Aorta (tissue), 5 donors: Measurements from ENCODE around the gene NSUN7. TPM values are rescaled to one million over a fixed set of nuclear protein-coding genes. Genes with fewer than 3 reads are reported as not detected.

Source experiments
- ATAC-seq: fragments of 200-7000 bp; cut with Tn5 transposase; one replicate; pipeline ENCODE4 v1.9.1; 2022; ENCODE audit warnings: moderate library complexity; ENCODE audit not compliant: low FRiP score
- DNase-seq, 2 donors: peaks; one replicate each; pipeline ENCODE4 v3.0.0-alpha.2; 2020
- H3K27ac ChIP-seq, 2 donors: one replicate each; pipeline ENCODE4 v1.5.1; 2013; ENCODE audit warnings: low read length in 2 of 2, mild to moderate bottlenecking in 2 of 2, moderate library complexity in 2 of 2, control low read depth in 1 of 2, inconsistent platforms in 1 of 2, low read depth in 1 of 2
- H3K27me3 ChIP-seq, 2 donors: one replicate each; pipeline ENCODE4 v1.6.1; 2013; ENCODE audit warnings: control low read depth in 1 of 2, low read length in 1 of 2, mild to moderate bottlenecking in 1 of 2, moderate library complexity in 1 of 2; ENCODE audit not compliant: insufficient read depth in 2 of 2, control insufficient read depth in 1 of 2
- H3K36me3 ChIP-seq, 2 donors: one replicate each; pipeline ENCODE4 v1.6.1; 2013; ENCODE audit warnings: control low read depth in 1 of 2, low read length in 1 of 2, mild to moderate bottlenecking in 1 of 2; ENCODE audit not compliant: insufficient read depth in 2 of 2, control insufficient read depth in 1 of 2
- H3K4me1 ChIP-seq, 2 donors: one replicate each; pipeline ENCODE4 v1.6.1; 2013; ENCODE audit warnings: low read length in 2 of 2, control low read depth in 1 of 2, mild to moderate bottlenecking in 1 of 2, moderate library complexity in 1 of 2; ENCODE audit not compliant: insufficient read depth in 2 of 2, control insufficient read depth in 1 of 2
- H3K4me3 ChIP-seq, 2 donors: one replicate each; pipeline ENCODE4 v1.5.1; 2013; ENCODE audit warnings: low read length in 2 of 2, control low read depth in 1 of 2, mild to moderate bottlenecking in 1 of 2
- H3K9me3 ChIP-seq: one replicate; pipeline ENCODE4 v1.6.1; 2013; ENCODE audit warnings: mild to moderate bottlenecking, low read length; ENCODE audit not compliant: control insufficient read depth
- WGBS, 2 donors: extraction: QIAGEN DNeasy Blood & Tissue Kit; methylation state at CpG; one replicate each; pipeline ENCODE4 v1.1.7; 2013; 5-methylcytosine and 5-hydroxymethylcytosine counted together
- intact Hi-C, 2 donors: fragments of 100-400 bp; cut with DNase I; formaldehyde crosslinking; loops; one replicate each; pipeline versions ENCODE4 v1.14.2 to v1.15.0; 2022
- polyA plus RNA-seq, 2 donors: library from polyadenylated mRNA; stranded (reverse); fragments of 200-250 nt; gene quantifications; one replicate each; pipeline ENCODE4 v1.2.3, GENCODE V29; 2013
- total RNA-seq, 2 donors: library from RNA; stranded (reverse); fragmentation: NEBNext Ultra II Directional; extraction: Animal tissue kit (Norgen Biotek cat#: 25700); gene quantifications; one replicate each; pipeline ENCODE4 v1.2.1, GENCODE V29; 2021
- donor health status: healthy with polysubstance abuse.
- donor health status: Bipolar disorder and iron deficiency.
- donor health status: DM: no; HTN: no; CAD: no.
- donor health status: DM: no; HTN: no; CAD: no.
- donor health status: DM: yes; HTN: yes; CAD: no.

The NSUN7 gene
- total and polyA plus RNA-seq, 4 donors: 0.75 to 16.3 (median 5.8) TPM

DNA sequence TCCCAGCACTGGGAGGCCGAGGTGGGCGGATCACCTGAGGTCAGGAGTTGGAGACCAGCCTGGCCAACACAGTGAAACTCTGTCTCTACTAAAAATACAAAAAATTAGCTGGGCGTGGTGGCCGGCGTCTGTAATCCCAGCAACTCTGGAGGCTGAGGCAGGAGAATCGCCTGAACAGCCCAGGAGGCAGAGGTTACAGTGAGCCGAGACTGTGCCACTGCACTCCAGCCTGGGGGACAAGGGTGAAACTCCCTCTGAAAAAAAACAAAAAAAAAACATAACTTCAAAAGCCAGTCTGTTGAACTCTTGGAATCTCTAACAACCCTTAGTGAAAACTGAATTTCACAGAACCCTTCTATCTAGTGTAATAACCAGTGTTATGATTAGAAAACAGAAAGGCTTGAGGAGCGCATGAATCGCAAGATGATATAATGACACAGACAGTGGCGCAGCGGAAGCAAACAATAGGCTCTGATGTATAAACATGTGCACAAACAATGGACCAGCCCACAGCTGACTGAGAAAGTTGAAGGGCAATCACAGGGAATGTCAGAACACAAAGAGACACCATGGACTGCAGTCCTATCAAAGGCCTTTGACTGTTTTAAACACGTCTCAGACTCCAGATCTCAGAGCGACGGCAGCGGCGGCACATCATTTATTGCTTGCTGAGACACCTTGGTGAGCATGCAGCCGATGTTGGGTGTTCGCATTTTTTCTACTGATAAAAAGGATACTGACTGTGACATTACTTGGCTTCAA is 81.6 kb downstream of the NSUN7 start:
- H3K27ac ChIP-seq: no peak overlapping the region
- no peaks in the 10 kb centered on the region for H3K4me1 ChIP-seq
- WGBS, 2 donors: 91 to 93% methylated on average over 18 of the region's 18 CpGs
- no peaks in the 10 kb centered on the region for H3K27me3 ChIP-seq
- intact Hi-C loops: no loop called here
- H3K4me3 ChIP-seq: no peak overlapping the region
- no peak for DNase-seq
- peaks cover 0 to 1% of the 10 kb centered on the region in 2 donors for H3K36me3 ChIP-seq
- no peaks in the 10 kb centered on the region for H3K9me3 ChIP-seq
- no peak for ATAC-seq

DNA sequence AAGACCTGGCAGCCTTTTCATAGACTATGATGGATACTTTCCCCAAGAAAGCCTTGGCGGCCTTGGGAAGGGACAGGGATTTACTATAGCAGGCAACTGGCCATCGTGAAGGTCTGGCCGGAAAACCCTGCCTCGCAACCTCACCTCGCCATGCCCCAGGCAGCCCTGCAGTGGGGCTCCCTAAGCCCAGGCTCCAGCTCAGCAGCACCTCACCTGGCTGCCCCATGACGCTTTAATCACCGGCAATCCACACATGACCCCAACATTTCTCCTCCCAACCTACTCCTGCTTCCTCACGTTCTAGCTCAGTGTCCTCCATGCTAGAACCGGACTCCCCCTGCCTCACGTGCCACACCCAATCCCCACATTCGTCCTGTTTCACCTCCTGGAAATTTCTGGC is 82.4 kb downstream of the NSUN7 start:
- Histone ChIP-seq H3K27ac (no peak overlapping the region), H3K4me1 (peaks cover 0 to 3% of the 10 kb centered on the region in 2 donors), H3K9me3 (no peaks in the 10 kb centered on the region), H3K4me3 (no peak overlapping the region), H3K36me3 (peaks cover 0 to 1% of the 10 kb centered on the region in 2 donors), H3K27me3 (no peaks in the 10 kb centered on the region)
- DNase-seq: no peak
- 84 to 86% methylated on average over 11 of the region's 11 CpGs for WGBS, 2 donors
- ATAC-seq: no peak
- intact Hi-C loops: no loop called here

DNA sequence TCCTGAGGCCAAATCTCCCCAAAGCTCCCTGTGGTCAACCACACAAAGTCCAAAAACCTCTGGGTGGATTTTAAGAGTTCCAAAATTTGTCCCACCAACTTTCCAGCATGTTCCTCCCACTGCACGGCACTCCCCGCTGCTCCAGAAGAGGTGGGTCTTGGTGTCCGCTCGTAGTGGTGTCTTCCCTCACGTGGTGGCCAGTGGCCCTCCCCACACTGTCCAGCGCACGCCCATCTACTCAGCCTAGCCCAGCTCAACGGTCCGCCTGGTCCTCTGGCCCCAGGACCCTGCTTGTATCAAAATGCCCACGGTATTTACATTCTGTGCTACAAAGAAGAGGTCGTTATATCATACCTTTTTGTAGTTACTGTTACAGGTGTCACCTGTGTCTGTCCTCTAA is 83.5 kb downstream of the NSUN7 start:
- intact Hi-C loops: no loop called here
- ATAC-seq: no peak
- Histone ChIP-seq H3K27me3 (no peaks in the 10 kb centered on the region), H3K27ac (no peak overlapping the region), H3K9me3 (no peaks in the 10 kb centered on the region), H3K36me3 (peaks cover 0 to 1% of the 10 kb centered on the region in 2 donors), H3K4me1 (peaks cover 0 to 4% of the 10 kb centered on the region in 2 donors), H3K4me3 (no peak overlapping the region)
- no peak for DNase-seq
- 90 to 92% methylated on average over 11 of the region's 11 CpGs for WGBS, 2 donors

DNA sequence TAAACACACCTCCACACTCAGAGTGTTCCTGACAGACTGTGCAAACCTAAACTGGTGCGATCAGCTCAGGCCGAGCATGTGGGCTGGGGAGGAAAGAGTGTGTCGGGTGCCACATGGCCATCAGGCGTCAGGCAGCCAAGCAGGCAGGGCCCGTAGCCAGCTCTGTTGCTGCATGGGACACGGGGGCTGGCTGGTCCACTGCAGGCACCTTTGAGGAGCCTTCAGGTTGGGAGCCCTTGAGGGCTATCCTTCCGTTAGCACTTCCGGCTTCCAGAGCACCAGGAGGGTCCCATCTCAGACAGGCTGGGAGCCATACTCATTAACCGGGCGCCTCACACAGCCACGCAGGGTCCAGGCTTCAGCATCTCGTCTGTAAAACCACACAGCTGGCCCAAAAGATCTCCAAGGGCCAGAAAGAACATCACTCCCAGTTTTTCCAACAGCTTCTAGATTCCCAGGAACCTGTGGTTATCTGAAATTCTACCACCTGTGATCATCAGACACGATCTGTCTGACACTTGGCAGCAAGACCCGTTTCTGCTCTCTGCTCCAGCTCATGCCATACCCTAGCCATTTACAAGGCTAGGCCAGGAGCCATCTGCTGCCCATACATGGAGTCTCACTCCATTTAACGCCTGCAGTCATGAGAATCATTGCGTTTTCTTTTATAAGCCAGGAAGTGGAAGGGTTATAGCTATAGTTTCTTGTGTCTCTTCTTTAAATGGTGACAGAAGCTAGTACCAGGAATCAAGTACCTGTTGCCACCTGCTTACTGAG is 87.5 kb downstream of the NSUN7 start:
- Histone ChIP-seq H3K4me1 (peaks cover 0 to 4% of the 10 kb centered on the region in 2 donors), H3K36me3 (no peaks in the 10 kb centered on the region), H3K27me3 (no peaks in the 10 kb centered on the region), H3K9me3 (no peaks in the 10 kb centered on the region), H3K4me3 (no peak overlapping the region), H3K27ac (peak overlapping the region in 1 of 2 donors; percentile 55)
- 23 to 27% methylated on average over 16 of the region's 16 CpGs for WGBS, 2 donors
- DNase-seq (no peak), ATAC-seq (peak; percentile 16)
- intact Hi-C loops: no loop called here

DNA sequence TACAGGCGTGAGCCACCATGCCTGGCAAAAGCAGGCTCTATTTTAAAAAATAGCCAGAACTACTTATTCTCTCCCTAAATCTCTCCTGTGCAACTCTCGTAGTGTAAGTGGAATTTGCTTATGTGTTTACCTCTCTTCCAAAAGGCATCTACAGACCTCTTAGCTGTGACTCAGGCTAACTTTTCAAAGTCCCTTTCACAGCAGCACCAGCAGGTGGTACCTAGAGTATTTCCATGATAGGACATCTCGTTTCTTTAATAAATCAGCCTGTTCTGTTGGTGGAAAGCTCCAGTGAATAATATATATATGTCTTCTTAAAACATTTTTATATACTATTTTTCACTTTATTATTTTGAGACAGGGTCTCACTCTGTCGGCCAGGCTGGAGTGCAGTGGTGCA is 89.0 kb downstream of the NSUN7 start:
- Histone ChIP-seq H3K9me3 (no peaks in the 10 kb centered on the region), H3K27me3 (no peaks in the 10 kb centered on the region), H3K36me3 (no peaks in the 10 kb centered on the region), H3K27ac (no peak overlapping the region), H3K4me3 (no peak overlapping the region), H3K4me1 (peaks cover 0 to 6% of the 10 kb centered on the region in 2 donors)
- DNase-seq (no peak), ATAC-seq (no peak)
- intact Hi-C loops: no loop called here
- 87% methylated on average over 4 of the region's 4 CpGs for WGBS, 2 donors

DNA sequence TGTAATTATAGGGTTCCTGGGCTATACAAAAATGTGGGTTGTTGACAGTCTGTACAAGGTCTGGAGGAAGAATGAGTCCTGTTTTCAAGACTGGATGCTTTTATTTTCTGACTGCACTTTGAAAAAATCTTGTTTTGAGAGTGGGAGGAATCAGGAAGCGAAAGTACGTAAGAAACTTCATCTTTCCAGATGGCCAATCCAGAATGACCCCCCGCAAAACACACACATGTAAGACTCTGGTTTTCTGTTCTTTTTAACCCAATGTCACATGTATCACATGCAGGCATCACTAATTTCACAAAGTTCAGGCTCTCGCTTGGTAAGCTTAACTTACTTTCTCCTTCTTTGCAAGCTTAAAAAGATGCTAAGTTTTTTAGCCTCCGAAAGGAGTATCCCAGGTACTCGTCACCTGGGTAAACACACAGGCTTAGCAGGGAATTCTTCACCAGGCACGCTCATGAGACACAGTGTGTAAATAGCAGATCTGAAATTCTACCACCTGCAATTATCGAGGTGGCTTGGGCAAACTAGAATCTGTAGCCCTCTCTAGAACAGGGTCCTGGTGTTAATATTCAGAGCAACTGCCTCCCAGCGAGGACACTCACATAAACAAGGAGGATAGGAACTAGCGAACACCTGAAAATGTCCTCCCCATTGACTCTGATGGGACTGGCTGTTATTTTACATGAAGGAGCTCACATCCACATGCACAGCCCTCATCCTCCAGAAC is 90.7 kb downstream of the NSUN7 start:
- intact Hi-C loops: loop anchor here (2.0 kb wide), 2 partner anchors 54 to 56 kb away; no protein-coding TSS in a partner anchor
- Histone ChIP-seq H3K27me3 (no peaks in the 10 kb centered on the region), H3K4me3 (no peak overlapping the region), H3K4me1 (peaks cover 0 to 6% of the 10 kb centered on the region in 2 donors), H3K36me3 (no peaks in the 10 kb centered on the region), H3K27ac (no peak overlapping the region), H3K9me3 (no peaks in the 10 kb centered on the region)
- ATAC-seq (no peak), DNase-seq (no peak)
- 89 to 92% methylated on average over 10 of the region's 10 CpGs for WGBS, 2 donors

DNA sequence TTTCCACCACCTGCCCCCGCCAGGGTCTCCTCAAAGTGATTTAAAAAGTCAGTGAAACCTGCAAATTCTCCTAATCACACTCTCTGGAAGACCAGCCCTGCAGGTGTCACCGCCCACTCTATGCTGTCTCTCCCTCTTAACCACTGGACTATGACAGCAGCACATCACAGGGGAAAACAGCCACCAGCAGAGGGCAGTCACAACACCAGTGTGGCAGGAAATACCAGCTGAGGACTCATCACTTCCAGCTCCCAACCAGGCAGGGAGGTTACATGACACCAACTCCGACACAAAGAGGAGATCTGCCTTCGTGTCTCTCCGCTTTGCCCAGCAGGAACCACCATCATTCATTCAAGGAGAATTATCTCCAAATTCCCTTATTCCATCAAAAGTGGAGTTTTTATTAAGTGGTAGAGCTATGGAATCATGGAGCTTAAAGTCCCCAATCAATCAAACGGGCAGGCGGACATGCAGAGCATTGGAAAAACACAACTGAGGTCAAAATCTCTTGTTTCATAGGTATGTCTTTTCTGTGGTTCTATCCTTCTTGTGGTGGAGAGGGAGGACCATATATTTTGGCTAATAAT is 91.3 kb downstream of the NSUN7 start:
- Histone ChIP-seq H3K36me3 (no peaks in the 10 kb centered on the region), H3K9me3 (no peaks in the 10 kb centered on the region), H3K4me3 (no peak overlapping the region), H3K27ac (no peak overlapping the region), H3K27me3 (no peaks in the 10 kb centered on the region), H3K4me1 (peaks cover 0 to 6% of the 10 kb centered on the region in 2 donors)
- DNase-seq (peak; percentile 89 to 92), ATAC-seq (no peak)
- intact Hi-C loops: loop anchor here (2.0 kb wide), 2 partner anchors 54 to 56 kb away; no protein-coding TSS in a partner anchor
- 86 to 88% methylated on average over 7 of the region's 7 CpGs for WGBS, 2 donors

DNA sequence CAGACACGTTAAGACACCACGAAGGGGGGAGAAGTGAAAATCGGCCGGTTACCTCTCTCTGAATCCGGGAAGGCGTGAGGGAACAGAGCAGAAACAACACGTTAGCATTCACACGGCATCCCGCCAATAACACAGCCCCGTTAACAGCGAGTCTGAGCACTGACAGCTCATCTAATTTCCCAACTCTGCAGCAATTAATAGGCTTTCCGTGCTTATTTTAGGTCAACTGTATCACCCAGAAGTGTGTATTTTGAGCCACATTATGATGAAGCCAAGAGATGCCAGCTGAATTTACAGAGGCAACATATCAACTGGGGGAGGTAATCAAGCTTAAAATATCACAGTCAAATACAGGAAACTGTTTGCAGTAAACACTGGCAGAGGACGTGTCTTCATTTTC is 92.6 kb downstream of the NSUN7 start:
- no peak for DNase-seq
- no peak for ATAC-seq
- H3K9me3 ChIP-seq: no peaks in the 10 kb centered on the region
- no peaks in the 10 kb centered on the region for H3K36me3 ChIP-seq
- WGBS, 2 donors: 83 to 84% methylated on average over 13 of the region's 13 CpGs
- H3K4me3 ChIP-seq: no peak overlapping the region
- peaks cover 0 to 2% of the 10 kb centered on the region in 2 donors for H3K4me1 ChIP-seq
- no peaks in the 10 kb centered on the region for H3K27me3 ChIP-seq
- intact Hi-C loops: no loop called here
- H3K27ac ChIP-seq: no peak overlapping the region
